Mucosa of descending colon (tissue), 3 donors: ENCODE measurements around the gene UBR3. TPM values are rescaled to one million over a fixed set of nuclear protein-coding genes. Genes with fewer than 3 reads are reported as not detected.

Source experiments
- ATAC-seq: fragments of 200-7000 bp; cut with Tn5 transposase; one replicate; pipeline ENCODE4 v1.9.1; 2020; ENCODE audit warnings: mild to moderate bottlenecking, moderate library complexity
- DNase-seq, 3 donors: peaks; one replicate each; pipeline ENCODE4 v3.0.0-alpha.2; 2020
- H3K36me3 ChIP-seq: fragments of 200-600 bp; one replicate; pipeline ENCODE4 v1.8.0; 2021; ENCODE audit warnings: low read depth, mild to moderate bottlenecking
- H3K4me1 ChIP-seq: fragments of 200-600 bp; one replicate; pipeline ENCODE4 v1.8.0; 2021; ENCODE audit warnings: low read depth, mild to moderate bottlenecking
- H3K4me3 ChIP-seq: fragments of 200-600 bp; one replicate; pipeline ENCODE4 v1.8.0; 2021; ENCODE audit warnings: mild to moderate bottlenecking
- H3K9me3 ChIP-seq: fragments of 200-600 bp; one replicate; pipeline ENCODE4 v1.8.0; 2021; ENCODE audit warnings: mild to moderate bottlenecking
- intact Hi-C, 2 donors: fragments of 100-400 bp; cut with DNase I in 1 of 2; cut with micrococcal nuclease in 1 of 2; formaldehyde crosslinking; loops; one replicate each; pipeline versions ENCODE4 v1.11.0 to v1.11.1; 2022; cut with DNase I, micrococcal nuclease
- total RNA-seq, 3 donors: library from RNA; stranded (reverse); fragmentation: NEBNext Ultra II Directional in 2 of 3; extraction: Animal tissue kit (Norgen Biotek cat#: 25700) in 2 of 3; gene quantifications; one replicate each; pipeline versions ENCODE4 v1.2.1 to v1.2.4, GENCODE V29; 2021 to 2023
- TF ChIP-seq, protein P1 (sequence below): fragments of 200-600 bp; IDR thresholded peaks from one replicate; pipeline ENCODE4 v1.8.0; 2022; ENCODE audit warnings: antibody characterized with exemption, mild to moderate bottlenecking
- donor health status: DM: no; HTN: no; CAD: no; lungs with moderate emphysema.
- donor health status: DM: no; HTN: no; CAD: no.
- donor health status: DM: no; HTN: yes; CAD: no.

Gene UBR3
- total RNA-seq, 3 donors from 2014 or later: 32.5 to 65.8 (median 39.6) TPM

DNA sequence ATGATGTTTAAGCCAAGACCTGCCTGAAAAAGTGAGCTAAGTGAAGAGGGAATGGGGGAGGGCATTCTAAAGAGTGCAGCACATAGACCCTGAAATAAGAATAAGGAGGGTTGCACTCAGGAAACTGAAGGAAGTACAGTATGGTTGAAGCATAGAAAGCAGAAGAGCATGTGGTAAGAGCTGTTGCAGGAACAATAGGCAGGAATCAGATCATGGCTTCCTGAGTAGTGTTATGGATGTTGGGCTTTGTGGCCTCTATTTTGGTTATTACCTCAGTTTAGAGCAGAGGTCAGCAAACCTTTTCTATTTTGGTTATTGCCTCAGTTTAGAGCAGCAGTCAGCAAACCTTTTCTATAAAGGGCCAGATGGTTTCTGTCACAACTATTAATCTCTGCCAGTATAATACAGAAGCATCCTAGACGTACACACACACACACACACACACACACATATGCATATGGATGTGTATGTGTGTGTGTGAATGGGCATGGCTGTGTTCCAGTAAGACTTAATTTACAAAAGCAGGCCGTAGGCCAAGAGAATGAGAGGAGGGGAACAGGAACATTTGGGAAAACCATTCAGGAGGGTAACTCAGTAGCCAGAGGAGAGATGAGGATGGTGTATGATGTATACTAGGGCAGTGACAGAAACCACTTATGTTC, 259.6 kb downstream of the UBR3 start:
- no peaks in the 10 kb centered on the region for H3K36me3 ChIP-seq
- H3K9me3 ChIP-seq: no peaks in the 10 kb centered on the region
- no peaks in the 10 kb centered on the region for H3K4me1 ChIP-seq
- DNase-seq: no peak
- no peak for ATAC-seq
- H3K4me3 ChIP-seq: no peak overlapping the region
- TF ChIP-seq, protein P1, sequence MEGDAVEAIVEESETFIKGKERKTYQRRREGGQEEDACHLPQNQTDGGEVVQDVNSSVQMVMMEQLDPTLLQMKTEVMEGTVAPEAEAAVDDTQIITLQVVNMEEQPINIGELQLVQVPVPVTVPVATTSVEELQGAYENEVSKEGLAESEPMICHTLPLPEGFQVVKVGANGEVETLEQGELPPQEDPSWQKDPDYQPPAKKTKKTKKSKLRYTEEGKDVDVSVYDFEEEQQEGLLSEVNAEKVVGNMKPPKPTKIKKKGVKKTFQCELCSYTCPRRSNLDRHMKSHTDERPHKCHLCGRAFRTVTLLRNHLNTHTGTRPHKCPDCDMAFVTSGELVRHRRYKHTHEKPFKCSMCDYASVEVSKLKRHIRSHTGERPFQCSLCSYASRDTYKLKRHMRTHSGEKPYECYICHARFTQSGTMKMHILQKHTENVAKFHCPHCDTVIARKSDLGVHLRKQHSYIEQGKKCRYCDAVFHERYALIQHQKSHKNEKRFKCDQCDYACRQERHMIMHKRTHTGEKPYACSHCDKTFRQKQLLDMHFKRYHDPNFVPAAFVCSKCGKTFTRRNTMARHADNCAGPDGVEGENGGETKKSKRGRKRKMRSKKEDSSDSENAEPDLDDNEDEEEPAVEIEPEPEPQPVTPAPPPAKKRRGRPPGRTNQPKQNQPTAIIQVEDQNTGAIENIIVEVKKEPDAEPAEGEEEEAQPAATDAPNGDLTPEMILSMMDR: no peak
- intact Hi-C loops: no loop called here

DNA sequence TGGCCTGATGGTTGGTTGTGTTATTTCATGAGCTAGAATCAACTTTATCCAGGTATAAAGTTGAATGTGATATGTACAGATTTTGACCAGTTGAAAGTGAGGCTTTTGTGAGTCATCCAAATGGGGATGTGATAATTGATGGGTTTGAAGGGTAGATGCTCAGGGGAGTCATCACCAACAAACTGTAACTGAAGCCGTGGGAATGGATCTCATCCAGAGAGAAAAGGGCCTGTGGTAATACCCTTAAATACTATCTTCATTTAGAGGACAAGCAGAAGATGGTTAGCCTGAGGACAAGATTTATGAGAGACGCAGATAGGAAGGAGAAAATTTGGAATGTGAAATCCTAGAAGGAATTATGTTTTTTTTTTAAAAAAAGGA, 260.1 kb downstream of the UBR3 start:
- intact Hi-C loops: no loop called here
- no peaks in the 10 kb centered on the region for H3K36me3 ChIP-seq
- DNase-seq: no peak
- no peak overlapping the region for H3K4me3 ChIP-seq
- H3K9me3 ChIP-seq: no peaks in the 10 kb centered on the region
- ATAC-seq: no peak
- TF ChIP-seq, protein P1: no peak
- H3K4me1 ChIP-seq: no peaks in the 10 kb centered on the region

DNA sequence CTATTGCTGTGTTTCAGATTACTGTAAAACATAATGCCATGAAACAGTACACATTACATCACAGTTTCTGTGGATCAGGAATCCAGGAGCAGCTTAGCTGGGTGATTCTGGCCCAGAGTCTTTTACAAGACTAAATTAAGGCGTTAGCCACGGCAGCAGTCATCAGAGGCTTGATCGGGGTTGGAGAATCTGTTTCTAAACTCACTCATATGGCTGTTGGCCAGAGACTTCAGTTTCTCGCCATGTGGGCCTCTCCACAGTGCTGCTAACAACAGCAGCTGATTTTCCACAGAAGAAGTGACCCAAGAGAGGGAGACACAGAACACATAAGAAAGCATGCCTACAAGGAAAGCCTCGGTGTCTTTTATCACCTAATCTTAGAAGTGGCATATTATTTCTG, 261.5 kb downstream of the UBR3 start:
- H3K9me3 ChIP-seq: no peaks in the 10 kb centered on the region
- intact Hi-C loops: no loop called here
- no peak overlapping the region for H3K4me3 ChIP-seq
- ATAC-seq (no peak), DNase-seq (no peak)
- no peaks in the 10 kb centered on the region for H3K36me3 ChIP-seq
- no peaks in the 10 kb centered on the region for H3K4me1 ChIP-seq
- TF ChIP-seq, protein P1: no peak

- Histone ChIP-seq H3K36me3 (no peaks in the 10 kb centered on the region), H3K4me1 (no peaks in the 10 kb centered on the region), H3K4me3 (no peak overlapping the region), H3K9me3 (no peaks in the 10 kb centered on the region)
- intact Hi-C loops: no loop called here
- DNase-seq (no peak), ATAC-seq (no peak)
- TF ChIP-seq, protein P1: no peak
These were observed 263.0 kb downstream of the UBR3 start for GRCh38 chr2:170090229-170090628.

- Histone ChIP-seq H3K36me3 (no peaks in the 10 kb centered on the region), H3K4me3 (no peak overlapping the region), H3K4me1 (no peaks in the 10 kb centered on the region), H3K9me3 (no peaks in the 10 kb centered on the region)
- TF ChIP-seq, protein P1: no peak
- intact Hi-C loops: no loop called here
- no peak for ATAC-seq
- no peak for DNase-seq
These were observed 264.2 kb downstream of the UBR3 start for GRCh38 chr2:170091436-170091835.
